Uterus (tissue), 2 donors: ENCODE results near the gene FNBP1L.

Source experiments
- CTCF ChIP-seq, 4 experiments: fragments of 200-600 bp in 2 of 4; fragments of 450-650 bp in 2 of 4; sonication (generic) in 2 of 4; IDR thresholded peaks; one replicate each; pipeline ENCODE4 v1.5.1; 2016 to 2019; ENCODE audit warnings: antibody characterized with exemption in 4 of 4, mild to moderate bottlenecking in 2 of 4, moderate library complexity in 1 of 4
- POLR2A ChIP-seq, 2 donors: fragments of 450-650 bp; IDR thresholded peaks; one replicate each; pipeline ENCODE4 v1.6.1; 2016; ENCODE audit warnings: antibody characterized with exemption in 2 of 2, mild to moderate bottlenecking in 1 of 2, moderate library complexity in 1 of 2

DNA sequence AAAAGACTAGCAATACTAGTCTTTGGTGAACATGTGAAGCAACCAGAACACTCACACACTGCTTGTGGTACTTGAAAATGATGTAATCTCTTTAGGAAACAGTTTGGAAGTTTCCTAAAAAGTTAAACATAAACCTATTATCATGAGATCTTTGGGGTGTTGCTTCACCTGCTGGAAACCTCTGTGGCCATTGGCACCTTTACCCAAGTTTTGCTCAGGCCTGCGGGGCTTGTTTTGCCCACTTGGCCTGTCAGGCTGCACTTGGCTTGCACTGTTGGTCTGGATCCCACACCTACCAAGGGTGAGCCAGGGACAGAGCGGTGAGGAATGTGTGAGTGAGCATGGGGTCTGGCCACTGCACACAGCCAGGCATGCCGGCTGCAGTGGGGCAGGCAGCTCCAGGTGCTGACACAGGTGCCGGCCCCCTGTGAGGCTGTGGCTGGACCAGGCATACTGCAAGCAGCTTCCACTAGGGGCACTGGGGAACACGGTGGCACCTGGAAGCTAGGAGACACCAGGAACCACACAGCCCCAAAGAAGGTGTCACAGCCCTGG lies 14.4 kb upstream of the FNBP1L start:
- TF ChIP-seq CTCF (IDR thresholded peaks at IDR 0.05) (no peak), POLR2A (IDR thresholded peaks at IDR 0.05) (no peak)
